Measurements from ENCODE around the gene RMRP.
"Not testable (repeated sequence)": the region's sequence is repeated elsewhere in the genome, so short reads cannot be mapped to it uniquely, and the experiment has no call there.

Gene RMRP

GRCh38 chr9:35664531-35665470 is 7.0 kb upstream of the RMRP start, which contains the start of gene ARHGEF39:
TSS of gene ARHGEF39 (minus strand) at chr9:35665195. CDS start at chr9:35665169, 26 bp downstream.
- DNase-seq = peak; percentile 63

DNA sequence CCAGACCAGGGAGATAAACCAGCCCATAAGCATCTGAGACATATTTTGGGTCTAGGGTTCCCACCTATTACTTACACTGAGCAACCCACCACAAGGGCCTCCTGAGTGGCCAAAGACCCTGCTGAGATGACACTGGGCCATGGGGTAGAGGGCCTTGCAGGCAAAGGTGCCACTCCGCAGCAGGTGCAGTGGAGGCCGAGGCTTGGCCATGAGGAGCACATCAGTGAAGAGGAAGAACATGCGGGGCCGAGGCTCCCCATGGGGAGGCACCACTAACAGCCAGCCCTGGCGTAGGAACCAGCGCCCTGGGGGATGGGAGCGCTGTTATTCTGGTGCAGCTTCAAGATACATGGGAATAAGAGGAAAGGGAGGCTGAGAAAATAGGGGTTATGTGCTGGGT is 4.6 kb upstream of the RMRP start:
- no peak for DNase-seq

DNA sequence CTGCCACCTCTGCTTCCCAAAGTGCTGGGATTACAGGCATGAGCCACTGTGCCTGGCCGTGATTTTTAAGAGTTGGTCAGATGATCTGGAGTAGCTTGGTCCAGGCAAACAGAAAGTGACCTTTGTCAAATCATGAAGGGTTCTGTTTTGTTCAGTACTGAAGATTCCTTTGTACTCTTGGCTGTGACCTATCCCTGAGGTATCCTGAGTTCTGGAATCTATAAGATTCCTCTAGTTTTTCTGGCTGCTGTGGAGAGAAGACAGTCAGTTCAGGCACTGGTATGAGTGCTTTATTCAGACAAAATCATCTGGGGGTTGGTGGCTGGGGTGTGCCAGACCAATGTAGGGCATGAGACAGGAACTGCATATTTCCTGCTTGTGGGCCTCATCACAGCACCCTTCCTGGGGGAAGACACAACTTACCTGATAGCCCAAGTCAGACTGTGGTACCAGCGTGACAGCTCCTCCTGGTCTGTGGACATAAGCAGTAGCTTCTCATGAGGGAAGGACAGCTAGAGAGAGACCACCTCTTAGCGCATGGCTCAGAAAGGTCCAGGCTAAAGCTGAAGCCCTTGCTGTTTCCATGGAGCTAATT is 4.0 kb upstream of the RMRP start:
- DNase-seq = no peak

DNA sequence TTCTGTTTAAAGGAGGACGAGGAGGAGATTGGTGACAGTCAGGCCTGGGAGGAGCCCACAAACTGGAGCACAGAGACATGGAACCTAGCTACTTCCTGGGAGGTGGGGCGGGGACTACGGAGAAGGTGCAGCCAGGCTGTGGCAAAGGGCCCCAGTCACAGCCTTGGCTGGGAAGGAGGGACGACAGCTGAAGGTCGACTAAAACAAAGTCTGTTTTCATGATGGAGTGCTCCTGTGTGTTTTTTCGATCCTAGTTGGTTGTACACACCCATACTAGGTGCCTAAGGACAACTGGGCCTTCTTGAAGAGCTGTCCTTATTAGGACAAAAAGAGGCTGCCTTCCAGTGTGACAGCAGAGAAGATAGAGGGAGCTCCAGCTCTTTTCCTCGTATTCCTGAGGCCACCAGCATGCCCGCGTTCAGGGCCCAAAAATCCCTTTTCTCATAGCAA is 3.2 kb upstream of the RMRP start:
- no peak for DNase-seq

DNA sequence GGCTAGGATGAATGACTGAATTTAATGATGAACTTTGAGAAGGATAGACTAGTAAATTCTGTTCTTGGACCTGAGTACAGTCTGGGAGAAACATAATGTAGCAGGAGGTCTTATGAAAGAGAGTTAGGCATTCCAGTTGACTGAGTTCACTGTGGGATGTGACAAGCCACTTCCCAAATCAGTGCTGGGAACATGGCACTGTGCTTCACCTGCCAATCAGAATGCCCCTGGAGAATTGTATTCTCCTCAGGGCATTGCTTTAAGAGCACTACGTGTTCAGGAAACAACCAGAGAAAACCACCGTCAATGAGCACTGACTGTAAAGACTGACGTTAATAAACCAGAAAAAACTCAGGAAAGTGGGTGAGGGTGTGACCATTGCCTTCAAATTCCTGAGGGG is 1.5 kb upstream of the RMRP start:
- DNase-seq = no peak

DNA sequence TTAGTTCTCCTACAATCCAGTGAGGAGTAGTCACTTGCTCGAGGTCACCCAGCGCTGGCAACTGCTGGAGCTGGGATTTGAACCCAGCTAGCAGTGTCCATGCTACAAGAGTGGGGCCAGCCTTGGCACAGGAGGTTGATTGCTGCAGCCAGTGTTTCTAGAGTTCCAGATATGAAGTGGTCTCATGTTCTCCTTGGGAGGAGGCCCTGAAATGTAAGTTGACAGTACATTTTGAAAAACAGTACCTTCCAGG is 1.1 kb upstream of the RMRP start:
- DNase-seq = no peak

GRCh38 chr9:35658137-35658967 is 533 bp upstream of the RMRP start, which contains the start of gene CCDC107:
TSS of gene CCDC107 (plus strand) at chr9:35658292. CDS start at chr9:35658380, 88 bp downstream.
- peak; percentile 17 for DNase-seq

- no peak for DNase-seq
These were observed 831 bp downstream of the RMRP start for GRCh38 chr9:35656831-35657545.

- no peak for DNase-seq
These were observed 1.5 kb downstream of the RMRP start for GRCh38 chr9:35656348-35656747.

DNA sequence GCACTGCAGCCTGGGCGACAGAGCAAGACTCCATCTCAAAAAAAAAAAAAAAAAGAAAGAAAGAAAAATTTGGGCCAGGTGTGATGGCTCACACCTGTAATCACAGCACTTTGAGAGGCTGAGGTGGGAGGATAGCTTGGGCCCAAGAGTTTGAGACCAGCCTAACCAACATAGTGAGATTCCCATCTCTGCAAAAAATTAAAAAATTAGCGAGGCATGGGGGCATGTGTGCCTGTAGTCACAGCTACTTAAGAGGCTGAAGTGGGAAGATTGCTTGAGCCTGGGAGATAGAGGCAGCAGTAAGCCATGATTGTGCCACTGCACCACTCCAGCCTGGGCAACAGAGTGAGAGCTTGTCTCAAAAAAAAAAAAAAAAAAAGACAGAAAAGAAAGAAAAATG is 4.2 kb downstream of the RMRP start:
- DNase-seq = no peak

DNA sequence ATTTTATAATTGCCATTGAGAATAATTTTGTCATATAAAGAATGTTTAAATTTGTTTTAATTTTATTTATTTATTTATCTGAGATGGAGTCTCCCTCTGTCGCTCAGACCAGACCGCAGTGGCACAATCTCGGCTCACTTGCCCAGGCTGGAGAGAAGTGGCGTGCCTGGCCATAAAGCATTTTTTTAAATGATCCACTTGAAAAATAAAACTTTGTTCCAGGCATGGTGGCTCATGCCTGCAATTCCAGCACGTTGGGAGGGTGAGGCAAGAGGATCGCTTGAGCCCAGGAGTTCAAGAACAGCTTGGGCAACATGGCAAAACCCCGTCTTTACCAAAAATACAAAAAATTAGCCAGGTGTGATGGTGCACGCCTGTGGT is 5.0 kb downstream of the RMRP start:
- no peak for DNase-seq

DNA sequence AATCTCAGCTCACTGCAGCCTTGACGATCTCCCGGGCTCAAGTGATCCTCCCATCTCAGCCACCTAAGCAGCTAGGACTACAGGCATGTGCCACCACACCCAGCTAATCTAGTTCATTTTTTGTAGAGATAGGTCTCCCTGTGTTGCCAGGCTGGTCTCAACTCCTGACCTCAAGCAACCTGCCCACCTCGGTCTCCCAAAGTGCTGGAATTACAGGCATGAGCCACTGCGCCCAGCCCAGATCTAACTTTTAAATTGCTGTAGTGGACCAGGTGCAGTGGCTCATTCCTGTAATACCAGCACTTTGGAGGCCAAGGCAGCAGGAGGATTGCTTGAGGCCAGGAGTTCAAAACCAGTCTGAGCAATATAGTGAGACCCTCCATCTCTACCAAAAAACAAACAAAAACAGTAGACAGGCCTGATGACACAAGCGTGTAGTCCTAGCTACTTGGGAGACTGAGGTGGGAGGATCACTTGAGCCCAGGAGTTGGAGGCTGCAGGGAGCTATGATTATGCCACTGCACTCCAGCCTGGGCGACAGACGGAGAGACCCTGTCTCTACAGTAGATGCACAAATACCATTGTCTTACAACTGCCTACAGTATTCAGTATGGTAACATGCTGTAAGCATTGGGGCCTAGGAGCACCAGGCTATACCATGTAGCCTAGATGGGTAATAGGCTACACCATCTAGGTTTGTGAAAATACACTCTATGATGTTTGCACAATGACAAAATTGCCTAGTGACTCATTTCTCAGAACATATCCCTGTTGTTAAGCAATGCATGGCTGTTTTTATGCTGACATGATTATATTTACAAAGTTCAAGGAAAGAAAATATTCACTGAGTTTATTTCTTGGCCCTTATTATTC is 5.6 kb downstream of the RMRP start:
- DNase-seq = no peak

- no peak for DNase-seq
These were observed 7.3 kb downstream of the RMRP start, which contains the start of gene SIT1 for GRCh38 chr9:35650341-35651158. TSS of gene SIT1 (minus strand) at chr9:35650931. CDS start at chr9:35650853, 78 bp downstream.

GRCh38 chr9:35649431-35650340 is 8.1 kb downstream of the RMRP start:
- no peak for DNase-seq

DNA sequence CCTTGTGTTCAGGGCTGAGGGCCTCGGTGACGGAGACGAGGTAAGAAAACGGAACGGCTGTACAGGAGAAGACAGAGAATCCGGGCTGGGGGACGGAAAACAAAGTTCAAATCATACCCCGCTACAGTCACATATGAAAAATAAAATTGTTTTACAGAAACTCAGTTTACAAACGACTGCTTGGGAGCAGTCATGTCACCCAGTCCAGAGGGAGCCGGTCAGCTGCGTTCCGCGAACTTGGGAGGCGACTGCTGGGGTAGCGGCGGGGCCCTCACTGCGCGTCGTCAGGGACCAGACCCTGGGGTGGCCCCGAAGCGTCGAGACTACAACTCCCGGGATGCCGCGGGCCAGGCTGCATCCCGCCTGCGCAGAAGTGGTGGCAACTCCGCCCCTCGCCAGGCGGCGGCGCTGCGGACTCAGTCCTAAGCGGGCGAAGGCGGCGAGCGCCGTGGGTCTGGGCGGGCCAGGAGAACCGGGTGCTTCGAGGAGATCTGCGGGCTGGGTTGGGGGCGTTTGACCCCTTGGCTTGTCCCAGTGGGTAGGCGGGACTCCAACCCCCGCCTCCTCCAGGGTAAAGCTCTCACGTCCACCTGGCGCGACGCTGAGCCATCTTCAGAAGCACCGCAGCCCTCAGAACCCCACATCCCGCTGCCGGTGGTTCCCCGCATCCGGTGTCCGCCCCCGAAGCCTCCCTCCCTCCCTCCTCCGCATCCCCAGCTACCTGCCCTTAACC is 11.1 kb downstream of the RMRP start:
- peak; percentile 66 for DNase-seq

- no peak for DNase-seq
These were observed 11.7 kb downstream of the RMRP start for GRCh38 chr9:35646153-35646532.

DNA sequence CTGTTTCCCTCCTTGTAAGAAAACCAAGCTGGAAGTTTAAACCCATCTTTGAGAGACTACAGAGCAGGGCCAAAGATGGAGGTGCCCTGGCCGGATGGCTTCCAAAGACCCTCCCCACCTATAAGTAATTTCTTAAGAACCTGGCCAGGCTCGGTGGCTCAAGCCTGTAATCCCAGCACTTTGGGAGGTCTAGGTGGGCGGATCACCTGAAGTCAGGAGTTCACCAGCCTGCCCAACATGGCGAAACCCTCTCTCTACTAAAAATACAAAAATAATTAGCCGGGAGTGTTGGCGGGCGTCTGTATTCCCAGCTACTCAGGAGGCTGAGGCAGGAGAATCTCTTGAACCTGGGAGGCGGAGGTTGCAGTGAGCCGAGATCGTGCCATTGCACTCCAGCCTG is 12.1 kb downstream of the RMRP start:
- not testable (repeated sequence) for DNase-seq

- no peak for DNase-seq
These were observed 14.8 kb downstream of the RMRP start for GRCh38 chr9:35643046-35643445.

- DNase-seq = not testable (repeated sequence)
These were observed 16.3 kb downstream of the RMRP start for GRCh38 chr9:35641478-35641877.
